Medulla oblongata (tissue), 1 donor: ENCODE results near the gene SPATA24.
"Not testable (repeated sequence)": the region's sequence is repeated elsewhere in the genome, so short reads cannot be mapped to it uniquely, and the experiment has no call there.

Source experiments
- DNase-seq: peaks from one replicate; pipeline ENCODE4 v3.0.0-alpha.2; 2015; ENCODE audit errors: extremely low spot score

The SPATA24 gene

DNA sequence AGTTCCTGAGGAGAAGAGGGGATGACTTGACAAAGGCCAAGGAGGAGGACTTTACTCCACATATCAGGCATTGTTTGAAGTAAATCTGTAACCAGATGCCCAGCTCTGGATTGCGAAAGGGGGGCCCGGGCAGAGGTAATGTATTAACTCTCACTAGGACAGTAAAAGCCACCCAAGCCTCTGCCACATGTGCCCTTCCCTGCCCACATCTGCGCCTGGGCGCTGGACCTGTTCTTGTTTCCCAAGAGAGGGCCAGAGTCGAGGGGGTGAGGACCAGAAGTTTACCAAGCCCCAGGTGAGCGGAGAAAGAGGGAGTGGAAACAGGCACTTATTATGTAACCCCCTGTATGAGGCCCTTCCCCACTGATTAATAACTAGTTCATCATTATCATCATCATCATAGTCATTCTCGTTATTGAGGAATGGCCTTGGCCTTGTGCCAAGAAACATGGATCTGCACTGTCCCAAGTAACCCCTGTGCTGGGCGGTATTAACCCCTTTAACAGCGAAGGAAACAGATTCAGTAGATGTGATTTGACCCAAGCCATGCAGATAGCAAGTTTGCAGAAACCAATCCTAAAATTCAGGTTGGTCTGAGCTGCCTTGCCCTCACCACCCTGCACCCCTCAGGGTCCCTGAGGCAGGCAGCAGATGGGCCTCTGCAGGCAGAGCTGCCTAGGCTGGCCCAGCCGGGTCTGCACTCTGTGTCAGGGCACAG lies 20.5 kb downstream of the SPATA24 start, which contains the start of gene SLC23A1:
TSS of gene SLC23A1 (minus strand) at position 23 of the 718 bp plus-strand sequence. CDS start 44 bp downstream, outside the sequence.
- DNase-seq: no peak

DNA sequence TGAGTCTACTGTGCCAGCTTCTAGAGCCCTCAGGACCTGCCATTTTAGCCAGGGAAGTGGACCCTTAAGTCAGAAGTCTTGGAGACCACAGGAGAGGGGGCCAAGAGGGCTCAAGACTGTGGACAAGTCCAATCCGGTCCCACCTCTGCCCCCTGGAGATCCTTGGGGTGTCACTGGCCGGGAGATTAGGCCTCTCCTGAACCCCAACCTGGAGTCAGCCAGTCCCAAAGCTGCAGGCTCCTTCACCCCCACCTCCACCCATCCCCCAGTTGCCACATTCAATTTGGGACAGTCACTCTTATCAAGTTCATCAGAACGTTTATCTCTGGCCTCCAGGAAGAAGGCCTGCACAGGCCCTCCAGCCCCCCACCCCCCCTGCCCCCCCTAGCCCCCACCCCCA lies 21.1 kb downstream of the SPATA24 start:
- no peak for DNase-seq

DNA sequence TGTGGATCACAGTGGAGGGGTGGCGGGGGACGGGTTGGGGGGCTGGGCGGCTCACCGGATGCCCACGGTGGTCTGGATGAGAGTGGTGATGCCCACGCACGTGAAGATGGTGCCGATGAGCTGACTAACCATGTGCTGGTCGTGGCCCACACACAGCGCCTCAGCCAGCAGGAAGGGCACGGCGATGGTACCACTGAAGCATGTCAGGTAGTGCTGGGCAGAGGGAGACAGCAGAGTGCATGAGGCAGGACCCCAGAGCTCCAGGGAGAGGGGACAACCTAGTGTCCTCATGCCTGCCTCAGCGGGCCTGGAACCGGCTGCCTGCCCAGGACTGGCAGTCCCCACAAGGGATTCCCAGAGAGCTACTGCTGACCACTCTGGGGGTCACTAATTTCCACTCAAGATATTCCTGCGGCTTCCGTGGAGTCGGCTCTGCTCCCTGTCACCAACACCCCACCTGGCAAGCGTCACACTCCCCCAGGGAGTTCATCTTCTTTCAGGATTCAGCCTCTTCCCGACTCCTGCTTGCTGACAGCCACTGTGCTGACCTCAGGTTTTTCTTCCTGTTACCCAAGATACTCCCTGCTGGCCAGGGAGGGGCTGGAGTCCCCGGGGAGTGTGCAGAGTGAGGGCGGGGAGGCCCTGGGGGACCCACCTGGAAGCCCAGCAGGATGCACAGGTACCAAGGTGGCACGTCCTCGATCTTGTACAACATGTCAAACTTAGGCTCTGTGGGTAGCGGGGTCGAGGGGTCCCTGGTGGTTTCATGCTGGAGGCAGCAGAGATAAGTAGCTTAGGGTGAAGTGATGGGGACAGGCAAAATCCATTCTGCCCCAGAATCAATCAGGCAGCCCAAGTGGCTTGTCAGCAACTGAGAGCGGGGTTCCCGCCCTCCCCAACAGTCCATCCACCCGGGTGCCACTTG lies 21.8 kb downstream of the SPATA24 start:
- no peak for DNase-seq

DNA sequence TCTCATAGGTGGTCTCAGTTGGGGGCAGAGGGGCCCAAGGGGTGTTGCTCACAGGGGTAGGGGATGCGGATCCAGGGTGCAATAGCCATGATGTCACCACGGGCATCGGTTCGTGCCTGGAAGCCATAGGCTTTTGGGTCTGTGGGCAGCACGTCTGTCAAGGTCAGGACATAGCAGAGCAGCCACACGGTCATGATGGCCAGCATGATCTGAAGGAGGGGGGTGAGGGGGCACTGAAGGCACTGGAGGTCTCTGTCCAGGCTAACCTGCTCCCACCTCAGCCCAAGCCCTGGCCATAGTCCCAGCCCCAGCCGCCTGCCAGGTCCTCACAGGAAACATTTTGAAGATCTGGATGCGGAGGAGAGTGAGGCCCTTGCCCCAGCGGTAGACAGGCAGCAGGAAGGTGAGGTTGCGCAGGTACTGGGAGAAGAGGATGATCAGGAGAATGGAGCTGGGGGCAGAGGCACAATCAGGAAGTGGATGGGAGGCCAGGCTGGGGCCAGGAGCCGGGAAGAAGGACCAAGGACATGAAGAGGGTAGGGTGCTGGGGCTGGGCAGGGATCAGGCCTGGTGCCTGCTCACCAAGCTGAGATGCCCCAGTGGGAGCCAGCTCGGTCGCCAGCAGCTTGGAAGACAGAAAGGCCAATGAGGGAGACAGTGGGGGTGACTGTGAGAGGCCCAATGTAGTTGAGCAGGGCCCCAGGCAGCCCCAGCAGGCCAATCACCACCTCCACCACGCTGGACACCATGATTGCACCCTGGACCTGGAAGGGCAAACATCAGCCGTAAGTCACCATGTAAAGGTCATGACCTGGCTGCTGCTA lies 24.1 kb downstream of the SPATA24 start:
- no peak for DNase-seq

DNA sequence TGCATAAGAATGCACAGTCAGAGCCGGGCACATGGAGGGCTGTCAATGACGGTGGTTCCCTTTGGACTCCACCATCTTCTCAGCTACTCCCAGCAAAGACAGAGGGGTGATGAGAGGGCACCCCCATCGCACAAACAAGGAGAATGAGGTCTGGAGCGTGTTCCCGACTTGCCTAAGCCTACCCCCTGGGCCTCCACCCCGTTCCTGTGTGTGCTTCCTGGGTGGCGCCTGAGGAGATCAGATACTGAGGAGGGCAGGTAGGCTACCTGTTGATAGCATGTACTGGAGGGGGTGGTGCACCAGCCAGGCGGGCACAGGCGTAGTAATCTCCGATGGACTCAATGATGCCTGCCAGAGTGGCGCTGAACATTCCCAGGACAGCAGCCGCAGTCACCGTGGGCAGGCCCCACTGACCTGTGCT lies 24.9 kb downstream of the SPATA24 start:
- no peak for DNase-seq

DNA sequence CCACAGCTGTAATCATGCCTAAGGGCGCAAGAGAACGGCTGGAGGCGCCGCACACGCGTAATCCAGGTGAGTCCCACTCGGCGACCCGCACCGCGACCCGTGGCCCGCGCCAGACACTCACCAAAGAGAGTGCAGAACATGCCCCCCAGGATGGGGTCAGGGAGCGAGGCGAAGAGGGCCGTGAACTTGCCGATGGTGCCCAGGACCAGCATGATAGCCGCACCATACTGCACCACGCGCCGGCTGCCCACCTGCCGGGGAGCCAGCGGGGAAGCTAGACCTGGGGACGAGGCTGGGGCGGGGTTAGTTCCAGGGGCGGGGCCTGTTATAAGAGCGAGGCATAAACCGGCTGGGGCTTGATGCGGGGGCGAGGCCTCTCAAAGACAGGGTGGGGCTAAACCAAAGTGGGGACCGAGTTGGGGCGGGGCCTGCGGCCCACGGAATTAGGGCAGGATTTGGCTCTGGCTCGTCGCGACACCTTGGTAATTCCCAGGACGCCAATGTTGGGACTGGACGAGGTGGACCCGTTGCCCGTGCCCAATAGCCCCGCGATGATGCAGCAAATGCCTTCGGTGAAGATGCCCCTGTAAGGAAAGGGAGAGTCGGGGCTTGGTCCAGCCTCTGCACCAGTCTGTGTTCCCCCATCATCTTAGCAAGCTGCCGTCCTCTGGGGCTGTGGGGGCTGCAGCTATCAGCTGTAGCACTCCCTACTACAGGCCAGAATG lies 25.6 kb downstream of the SPATA24 start:
- no peak for DNase-seq

DNA sequence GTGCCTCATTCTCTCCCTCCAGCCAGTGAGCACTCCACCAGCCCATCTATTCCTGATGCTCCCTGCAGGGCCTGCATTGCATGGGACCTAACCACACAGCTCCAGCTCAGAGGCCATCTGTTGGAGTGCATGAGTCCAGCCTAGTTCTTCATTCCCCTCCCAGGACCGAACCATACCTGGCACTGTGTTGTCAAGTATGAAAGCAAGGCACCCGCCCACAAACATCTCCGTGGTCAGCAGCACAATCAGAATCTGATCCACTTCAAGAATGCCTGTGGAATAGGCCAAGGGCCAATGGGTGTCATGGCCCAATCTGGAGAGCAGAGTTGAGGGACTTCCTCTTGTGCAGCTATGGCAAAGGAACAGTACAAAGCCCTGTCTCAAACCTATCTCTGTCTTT lies 26.7 kb downstream of the SPATA24 start:
- no peak for DNase-seq

DNA sequence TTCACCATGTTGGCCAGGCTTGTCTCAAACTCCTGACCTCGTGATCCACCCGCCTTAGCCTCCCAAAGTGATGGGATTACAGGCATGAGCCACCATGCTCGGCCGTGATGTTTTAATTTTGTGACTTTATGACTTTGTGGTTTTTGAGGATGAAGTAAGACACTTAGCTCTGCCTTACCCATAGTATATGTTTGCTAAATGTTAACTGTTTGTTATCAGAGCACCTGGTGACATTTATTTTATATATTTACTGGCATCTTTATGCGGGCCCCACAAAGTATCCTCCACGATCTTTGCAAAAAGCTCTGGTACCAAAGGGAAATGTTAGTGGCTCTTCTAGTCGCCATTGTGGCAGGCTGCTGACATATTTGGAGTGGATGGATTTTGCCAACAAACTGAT lies 27.5 kb downstream of the SPATA24 start:
- no peak for DNase-seq

DNA sequence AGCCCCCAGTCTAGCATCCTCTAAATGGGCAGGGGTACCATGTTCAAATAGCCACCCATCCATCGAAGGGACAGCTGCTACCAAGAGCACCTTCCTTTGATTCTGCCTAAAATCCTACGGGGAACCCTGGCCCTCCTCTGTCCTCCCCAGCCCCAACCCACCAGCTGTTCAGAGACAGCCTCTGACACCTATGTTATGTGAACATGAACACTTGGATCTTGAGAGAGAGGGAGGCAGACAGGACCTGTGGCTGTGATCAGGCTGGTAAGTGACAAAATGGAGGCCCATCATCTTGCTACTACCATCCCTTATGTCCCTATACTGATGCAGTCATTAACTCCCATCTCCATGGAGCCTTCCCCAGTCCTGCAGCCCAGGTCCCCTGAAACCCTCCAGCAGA lies 29.0 kb downstream of the SPATA24 start:
- no peak for DNase-seq

DNA sequence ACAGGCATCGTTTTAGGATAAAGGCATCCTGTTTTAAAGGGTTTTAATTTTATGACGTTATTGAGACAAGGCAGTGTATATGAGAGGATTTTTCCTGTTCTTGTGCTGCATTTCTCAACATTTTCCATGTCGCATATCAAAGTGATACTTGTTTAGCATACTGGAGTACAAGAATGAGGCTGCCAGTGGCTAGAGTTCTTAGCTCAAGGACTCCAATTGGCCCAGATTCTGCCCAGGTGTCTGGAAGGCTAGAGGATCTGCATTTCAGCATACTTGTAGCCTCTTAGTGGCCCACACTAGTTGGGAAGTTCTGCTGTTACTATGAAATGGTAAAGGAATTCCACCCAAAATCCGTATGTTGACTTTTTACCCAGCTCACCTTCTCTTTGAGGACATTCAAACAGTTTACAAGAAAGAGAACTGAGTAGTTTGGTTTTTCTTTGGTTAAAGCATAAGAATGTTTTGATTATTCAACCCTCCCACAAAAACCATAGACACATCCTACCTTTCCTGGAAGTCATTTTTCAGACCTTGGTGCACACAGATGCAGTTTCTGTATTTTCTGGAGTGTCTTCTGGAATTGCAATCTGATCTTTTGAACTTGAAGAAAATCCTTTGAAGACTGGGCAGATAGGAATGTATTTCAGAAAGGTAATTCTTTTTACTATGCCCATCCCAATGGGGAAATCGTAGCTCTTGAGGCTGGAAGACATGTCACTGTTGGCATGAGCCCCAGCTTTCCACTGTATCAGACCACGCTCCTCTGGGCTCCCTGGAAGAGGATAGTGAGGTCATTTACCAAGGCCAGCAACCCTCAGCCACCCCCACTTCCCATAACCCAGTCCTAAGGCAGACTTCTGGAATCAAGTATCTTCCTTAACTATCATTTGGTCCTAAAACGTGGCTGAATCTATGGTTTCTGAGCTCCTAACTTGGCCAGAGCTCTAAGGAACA lies 32.1 kb downstream of the SPATA24 start:
- no peak for DNase-seq

DNA sequence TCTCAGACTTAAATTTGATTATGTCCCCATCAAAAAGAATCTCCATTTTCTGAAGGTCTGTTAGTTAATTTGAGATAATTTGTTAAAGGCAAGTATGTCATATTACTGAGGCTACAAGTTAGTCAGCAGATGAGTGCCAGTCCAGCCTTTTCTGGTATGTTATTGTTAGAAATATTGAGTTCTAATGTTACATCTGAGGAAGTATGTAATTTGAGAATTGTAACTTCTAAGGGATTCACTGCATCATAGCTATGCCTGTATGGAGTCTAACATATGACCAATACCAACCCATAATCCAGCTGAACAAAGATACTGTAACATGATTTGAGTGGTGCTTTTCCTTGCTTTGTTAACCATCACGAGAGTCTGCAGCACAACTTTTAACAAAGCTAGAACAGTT lies 34.7 kb downstream of the SPATA24 start:
- no peak for DNase-seq

DNA sequence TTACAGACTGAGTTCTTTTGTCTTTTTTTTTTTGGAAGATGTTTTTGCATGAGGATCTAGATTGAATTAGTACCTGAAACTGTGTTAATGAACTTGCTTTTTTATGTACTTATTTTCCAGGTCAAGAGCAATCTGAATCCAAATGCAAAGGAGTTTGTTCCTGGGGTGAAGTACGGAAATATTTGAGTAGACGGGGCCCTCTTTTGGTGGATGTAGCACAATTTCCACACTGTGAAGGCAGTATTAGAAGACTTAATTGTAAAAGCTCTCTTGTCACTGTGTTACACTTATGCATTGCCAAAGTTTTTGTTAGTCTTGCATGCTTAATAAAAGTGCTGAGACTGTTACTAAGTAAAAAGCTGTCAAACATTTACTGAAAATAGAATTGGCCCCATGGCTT lies 35.3 kb downstream of the SPATA24 start:
- DNase-seq: peak; percentile 26

DNA sequence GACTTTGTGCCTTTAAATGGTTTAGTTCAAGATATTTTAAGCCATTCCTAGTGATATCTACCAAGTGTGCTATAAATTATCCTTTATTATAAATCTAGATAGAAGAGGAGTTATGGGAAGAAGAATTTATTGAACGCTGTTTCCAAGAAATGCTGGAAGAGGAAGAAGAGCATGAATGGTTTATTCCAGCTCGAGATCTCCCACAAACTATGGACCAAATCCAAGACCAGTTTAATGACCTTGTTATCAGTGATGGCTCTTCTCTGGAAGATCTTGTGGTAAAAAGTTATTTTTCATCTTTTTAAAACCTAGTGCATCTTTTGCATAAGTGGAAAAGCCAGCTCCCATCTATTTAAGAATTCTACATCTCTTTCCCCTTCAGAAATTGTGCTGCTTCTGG lies 39.4 kb downstream of the SPATA24 start:
- no peak for DNase-seq

DNA sequence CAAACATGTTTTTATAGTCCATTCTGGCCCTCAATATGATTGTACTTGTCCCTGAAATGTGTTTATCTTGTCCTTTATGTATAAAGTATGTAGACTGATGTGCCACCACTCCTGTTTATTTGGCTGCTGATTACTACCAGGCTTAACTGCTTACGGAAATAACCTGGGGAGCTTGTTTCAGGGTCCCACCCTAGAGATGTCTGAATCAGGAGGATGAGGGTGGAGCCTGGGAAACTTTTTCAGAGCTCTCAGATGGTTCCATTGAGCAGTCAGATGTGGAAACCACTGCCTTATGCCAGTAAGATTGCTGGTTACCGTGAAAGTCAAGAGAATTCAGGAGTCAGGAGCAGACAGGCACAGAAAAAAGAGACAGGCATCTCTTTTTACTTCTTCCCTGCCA lies 40.0 kb downstream of the SPATA24 start:
- no peak for DNase-seq

DNA sequence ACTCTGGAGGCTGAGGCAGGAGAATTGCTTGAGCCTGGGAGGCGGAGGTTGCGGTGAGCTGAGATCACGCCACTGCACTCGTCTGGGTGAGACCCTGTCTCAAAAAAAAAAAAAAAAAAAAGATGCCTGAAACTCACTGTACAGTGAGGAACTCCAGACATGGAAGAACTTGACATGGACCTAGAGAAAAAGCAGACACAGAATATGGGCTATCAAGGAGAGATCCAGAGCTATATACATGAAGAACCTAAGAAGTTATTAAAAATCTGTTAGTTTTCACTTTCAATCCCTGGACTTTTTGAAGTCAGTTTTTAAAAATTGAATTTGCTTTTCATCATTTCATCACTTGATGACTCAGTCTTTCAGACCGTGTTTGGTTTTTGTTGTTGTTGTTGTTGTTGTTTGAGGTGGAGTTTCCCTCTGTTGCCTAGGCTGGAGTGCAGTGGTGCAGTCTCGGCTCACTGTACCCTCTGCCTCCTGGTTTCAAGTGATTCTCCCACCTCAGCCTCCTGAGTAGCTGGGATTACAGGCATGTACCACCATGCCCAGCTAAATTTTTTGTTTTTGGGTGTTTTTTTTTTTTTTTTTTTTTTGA lies 42.0 kb downstream of the SPATA24 start:
- DNase-seq: no peak

DNA sequence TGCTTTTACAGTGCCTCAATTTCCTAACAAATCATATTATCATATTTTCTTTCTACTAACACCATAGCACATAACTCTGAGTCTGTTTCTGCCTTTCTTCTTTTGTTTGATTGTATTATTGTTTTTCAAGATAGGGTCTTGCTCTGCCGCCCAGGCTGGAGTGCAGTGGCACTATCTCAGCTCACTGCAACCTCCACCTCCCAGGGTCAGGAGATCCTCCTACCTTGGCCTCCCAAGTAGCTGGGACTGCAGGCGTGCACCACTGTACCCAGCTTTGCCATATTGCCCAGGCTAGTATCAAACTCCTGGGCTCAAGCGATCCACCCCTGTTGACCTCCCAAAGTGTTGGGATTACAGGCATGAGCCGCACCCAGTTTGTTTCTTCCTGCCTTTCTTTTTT lies 43.5 kb downstream of the SPATA24 start:
- DNase-seq: no peak

DNA sequence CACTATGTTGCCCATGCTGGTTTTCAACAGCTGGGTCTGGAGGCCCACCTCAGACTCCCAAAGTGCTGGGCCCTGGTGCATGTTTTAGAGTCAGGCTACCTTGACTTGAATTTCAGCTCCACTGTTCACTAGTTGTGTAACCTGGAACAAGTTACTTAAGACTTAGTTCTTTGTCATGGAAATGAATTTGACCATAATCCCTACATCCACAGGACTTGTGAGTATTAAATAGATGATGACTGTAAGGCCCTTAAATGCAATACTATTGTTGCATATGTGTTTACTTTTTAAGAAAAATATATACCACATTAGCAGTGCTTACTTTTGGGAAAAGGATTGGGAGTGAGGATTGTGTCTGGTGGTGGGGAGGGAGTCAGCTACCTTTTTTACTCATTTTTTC lies 45.8 kb downstream of the SPATA24 start:
- DNase-seq: no peak

DNA sequence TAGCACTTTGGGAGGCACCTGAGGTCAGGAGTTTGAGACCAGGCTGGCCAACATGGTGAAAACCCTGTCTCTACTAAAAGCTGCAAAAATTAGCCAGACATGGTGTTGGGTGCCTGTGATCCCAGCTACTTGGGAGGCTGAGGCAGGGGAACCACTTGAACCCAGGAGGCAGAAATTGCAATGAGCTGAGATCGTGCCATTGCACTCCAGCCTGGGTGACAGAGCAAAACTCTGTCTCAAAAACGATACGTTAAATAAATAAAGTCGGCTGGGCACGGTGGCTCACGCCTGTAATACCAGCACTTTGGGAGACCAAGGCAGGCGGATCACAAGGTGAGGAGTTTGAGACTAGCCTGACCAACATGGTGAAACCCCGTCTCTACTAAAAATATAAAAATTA lies 48.0 kb downstream of the SPATA24 start:
- not testable (repeated sequence) for DNase-seq

DNA sequence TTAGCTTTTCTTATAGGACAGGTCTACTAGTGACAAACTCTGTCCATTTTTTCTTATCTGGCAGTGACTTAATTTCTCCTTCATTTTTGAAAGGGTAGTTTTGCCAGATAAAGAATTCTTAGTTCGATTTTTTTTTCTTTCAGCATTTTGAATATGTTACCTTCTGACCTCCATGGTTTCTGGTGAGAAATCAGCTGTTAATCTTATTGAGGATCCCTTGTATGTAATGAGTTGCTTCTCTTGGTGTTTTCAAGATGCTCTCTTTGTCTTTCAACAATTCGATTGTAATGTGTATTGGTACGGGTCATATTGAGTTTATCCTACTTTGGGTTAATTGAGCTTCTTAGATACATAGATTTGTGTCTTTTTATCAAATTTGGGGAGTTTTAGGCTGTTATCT lies 49.7 kb downstream of the SPATA24 start:
- no peak for DNase-seq

DNA sequence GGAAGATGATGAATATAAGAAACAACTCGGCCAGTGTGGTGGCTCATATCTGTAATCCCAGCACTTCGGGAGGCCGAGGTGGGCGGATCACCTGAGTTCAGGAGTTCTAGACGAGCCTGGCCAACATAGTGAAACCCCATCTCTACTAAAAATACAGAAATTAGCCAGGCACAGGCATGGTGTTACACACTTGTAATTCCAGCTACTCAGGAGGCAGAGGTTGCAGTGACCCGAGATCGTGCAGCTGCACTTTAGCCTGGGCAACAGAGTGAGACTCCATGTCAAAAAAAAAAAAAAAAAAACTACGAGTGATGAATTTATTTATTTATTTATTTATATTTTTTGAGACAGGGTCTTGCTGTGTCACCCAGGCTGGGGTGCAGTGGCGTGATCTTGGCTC lies 56.0 kb downstream of the SPATA24 start:
- DNase-seq: not testable (repeated sequence)
